ENCODE results near the gene GGNBP2. TPM values are rescaled to one million over a fixed set of nuclear protein-coding genes. Genes with fewer than 3 reads are reported as not detected.

The GGNBP2 gene
- total and polyA plus RNA-seq, 2 of the 8 experiments (the other 6 are each of a cell fraction or from before 2014, with no cell fraction given), result 29.2 to 35.8 TPM

GRCh38 chr17:36629252-36629847 is 84.6 kb downstream of the GGNBP2 start (continued):
- TF ChIP-seq, protein P1, sequence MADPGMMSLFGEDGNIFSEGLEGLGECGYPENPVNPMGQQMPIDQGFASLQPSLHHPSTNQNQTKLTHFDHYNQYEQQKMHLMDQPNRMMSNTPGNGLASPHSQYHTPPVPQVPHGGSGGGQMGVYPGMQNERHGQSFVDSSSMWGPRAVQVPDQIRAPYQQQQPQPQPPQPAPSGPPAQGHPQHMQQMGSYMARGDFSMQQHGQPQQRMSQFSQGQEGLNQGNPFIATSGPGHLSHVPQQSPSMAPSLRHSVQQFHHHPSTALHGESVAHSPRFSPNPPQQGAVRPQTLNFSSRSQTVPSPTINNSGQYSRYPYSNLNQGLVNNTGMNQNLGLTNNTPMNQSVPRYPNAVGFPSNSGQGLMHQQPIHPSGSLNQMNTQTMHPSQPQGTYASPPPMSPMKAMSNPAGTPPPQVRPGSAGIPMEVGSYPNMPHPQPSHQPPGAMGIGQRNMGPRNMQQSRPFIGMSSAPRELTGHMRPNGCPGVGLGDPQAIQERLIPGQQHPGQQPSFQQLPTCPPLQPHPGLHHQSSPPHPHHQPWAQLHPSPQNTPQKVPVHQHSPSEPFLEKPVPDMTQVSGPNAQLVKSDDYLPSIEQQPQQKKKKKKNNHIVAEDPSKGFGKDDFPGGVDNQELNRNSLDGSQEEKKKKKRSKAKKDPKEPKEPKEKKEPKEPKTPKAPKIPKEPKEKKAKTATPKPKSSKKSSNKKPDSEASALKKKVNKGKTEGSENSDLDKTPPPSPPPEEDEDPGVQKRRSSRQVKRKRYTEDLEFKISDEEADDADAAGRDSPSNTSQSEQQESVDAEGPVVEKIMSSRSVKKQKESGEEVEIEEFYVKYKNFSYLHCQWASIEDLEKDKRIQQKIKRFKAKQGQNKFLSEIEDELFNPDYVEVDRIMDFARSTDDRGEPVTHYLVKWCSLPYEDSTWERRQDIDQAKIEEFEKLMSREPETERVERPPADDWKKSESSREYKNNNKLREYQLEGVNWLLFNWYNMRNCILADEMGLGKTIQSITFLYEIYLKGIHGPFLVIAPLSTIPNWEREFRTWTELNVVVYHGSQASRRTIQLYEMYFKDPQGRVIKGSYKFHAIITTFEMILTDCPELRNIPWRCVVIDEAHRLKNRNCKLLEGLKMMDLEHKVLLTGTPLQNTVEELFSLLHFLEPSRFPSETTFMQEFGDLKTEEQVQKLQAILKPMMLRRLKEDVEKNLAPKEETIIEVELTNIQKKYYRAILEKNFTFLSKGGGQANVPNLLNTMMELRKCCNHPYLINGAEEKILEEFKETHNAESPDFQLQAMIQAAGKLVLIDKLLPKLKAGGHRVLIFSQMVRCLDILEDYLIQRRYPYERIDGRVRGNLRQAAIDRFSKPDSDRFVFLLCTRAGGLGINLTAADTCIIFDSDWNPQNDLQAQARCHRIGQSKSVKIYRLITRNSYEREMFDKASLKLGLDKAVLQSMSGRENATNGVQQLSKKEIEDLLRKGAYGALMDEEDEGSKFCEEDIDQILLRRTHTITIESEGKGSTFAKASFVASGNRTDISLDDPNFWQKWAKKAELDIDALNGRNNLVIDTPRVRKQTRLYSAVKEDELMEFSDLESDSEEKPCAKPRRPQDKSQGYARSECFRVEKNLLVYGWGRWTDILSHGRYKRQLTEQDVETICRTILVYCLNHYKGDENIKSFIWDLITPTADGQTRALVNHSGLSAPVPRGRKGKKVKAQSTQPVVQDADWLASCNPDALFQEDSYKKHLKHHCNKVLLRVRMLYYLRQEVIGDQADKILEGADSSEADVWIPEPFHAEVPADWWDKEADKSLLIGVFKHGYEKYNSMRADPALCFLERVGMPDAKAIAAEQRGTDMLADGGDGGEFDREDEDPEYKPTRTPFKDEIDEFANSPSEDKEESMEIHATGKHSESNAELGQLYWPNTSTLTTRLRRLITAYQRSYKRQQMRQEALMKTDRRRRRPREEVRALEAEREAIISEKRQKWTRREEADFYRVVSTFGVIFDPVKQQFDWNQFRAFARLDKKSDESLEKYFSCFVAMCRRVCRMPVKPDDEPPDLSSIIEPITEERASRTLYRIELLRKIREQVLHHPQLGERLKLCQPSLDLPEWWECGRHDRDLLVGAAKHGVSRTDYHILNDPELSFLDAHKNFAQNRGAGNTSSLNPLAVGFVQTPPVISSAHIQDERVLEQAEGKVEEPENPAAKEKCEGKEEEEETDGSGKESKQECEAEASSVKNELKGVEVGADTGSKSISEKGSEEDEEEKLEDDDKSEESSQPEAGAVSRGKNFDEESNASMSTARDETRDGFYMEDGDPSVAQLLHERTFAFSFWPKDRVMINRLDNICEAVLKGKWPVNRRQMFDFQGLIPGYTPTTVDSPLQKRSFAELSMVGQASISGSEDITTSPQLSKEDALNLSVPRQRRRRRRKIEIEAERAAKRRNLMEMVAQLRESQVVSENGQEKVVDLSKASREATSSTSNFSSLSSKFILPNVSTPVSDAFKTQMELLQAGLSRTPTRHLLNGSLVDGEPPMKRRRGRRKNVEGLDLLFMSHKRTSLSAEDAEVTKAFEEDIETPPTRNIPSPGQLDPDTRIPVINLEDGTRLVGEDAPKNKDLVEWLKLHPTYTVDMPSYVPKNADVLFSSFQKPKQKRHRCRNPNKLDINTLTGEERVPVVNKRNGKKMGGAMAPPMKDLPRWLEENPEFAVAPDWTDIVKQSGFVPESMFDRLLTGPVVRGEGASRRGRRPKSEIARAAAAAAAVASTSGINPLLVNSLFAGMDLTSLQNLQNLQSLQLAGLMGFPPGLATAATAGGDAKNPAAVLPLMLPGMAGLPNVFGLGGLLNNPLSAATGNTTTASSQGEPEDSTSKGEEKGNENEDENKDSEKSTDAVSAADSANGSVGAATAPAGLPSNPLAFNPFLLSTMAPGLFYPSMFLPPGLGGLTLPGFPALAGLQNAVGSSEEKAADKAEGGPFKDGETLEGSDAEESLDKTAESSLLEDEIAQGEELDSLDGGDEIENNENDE (IDR thresholded peaks at IDR 0.05; ENCODE audit: insufficient replicate concordance, low read length), result no peak
- peak in 1 of 2 experiments; percentile 83; a peak in 2 of 4 replicates for TF ChIP-seq SIN3A (conservative IDR thresholded peaks at IDR 0.05 in 1 of 2, IDR thresholded peaks at IDR 0.05 in 1 of 2; ENCODE audit: low read depth in 1 of 2, low read length in 2 of 2)
- no peak for TF ChIP-seq SP2 (IDR thresholded peaks at IDR 0.05; ENCODE audit: low read length)
- TF ChIP-seq CREB1 (IDR thresholded peaks at IDR 0.05), result 0 out of 2 replicates have a peak, but pooled peaks have one; percentile 20
- TF ChIP-seq BACH1 (IDR thresholded peaks at IDR 0.05; ENCODE audit: low read length), result no peak
- TF ChIP-seq, protein P2, sequence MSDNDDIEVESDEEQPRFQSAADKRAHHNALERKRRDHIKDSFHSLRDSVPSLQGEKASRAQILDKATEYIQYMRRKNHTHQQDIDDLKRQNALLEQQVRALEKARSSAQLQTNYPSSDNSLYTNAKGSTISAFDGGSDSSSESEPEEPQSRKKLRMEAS (IDR thresholded peaks at IDR 0.05), result peak; percentile 94
- no peak for TF ChIP-seq ATF3 (IDR thresholded peaks at IDR 0.05; ENCODE audit: insufficient read depth, low read depth, low read length)
